Liver (tissue), 3 donors: Measurements from ENCODE around the gene CDHR2.

ENCODE experiments used
- EGR1 ChIP-seq, 2 donors: IDR thresholded peaks; 2 replicates each; pipeline ENCODE4 v1.6.1; 2016 to 2018; ENCODE audit warnings: antibody characterized with exemption in 2 of 2, low read depth in 2 of 2
- FOXA2 ChIP-seq: IDR thresholded peaks from 2 replicates; pipeline ENCODE4 v1.6.1; 2016; ENCODE audit warnings: antibody characterized with exemption
- HNF4A ChIP-seq, 2 donors: conservative IDR thresholded peaks; 2 replicates each; pipeline ENCODE4 v1.6.1; 2016; ENCODE audit warnings: antibody characterized with exemption in 2 of 2, mild to moderate bottlenecking in 2 of 2
- JUND ChIP-seq, 2 donors: IDR thresholded peaks; 2 replicates each; pipeline ENCODE4 v1.6.1; 2016; ENCODE audit warnings: antibody characterized with exemption in 2 of 2
- RAD21 ChIP-seq, 2 donors: IDR thresholded peaks; 2 replicates each; pipeline ENCODE4 v1.6.1; 2016; ENCODE audit warnings: antibody characterized with exemption in 2 of 2, mild to moderate bottlenecking in 2 of 2
- RXRA ChIP-seq, 2 donors: IDR thresholded peaks; 2 replicates each; pipeline ENCODE4 v1.6.1; 2017 to 2018; ENCODE audit warnings: antibody characterized with exemption in 2 of 2, mild to moderate bottlenecking in 1 of 2
- SP1 ChIP-seq: IDR thresholded peaks from 2 replicates; pipeline ENCODE4 v1.6.1; 2018; ENCODE audit warnings: antibody characterized with exemption, mild to moderate bottlenecking
- TAF1 ChIP-seq: conservative IDR thresholded peaks from 2 replicates; pipeline ENCODE4 v1.6.1; 2016; ENCODE audit warnings: antibody characterized with exemption, mild to moderate bottlenecking
- YY1 ChIP-seq: IDR thresholded peaks from 2 replicates; pipeline ENCODE4 v1.6.1; 2016; ENCODE audit warnings: antibody characterized with exemption, mild to moderate bottlenecking
- TF ChIP-seq, protein P1 (sequence below): fragments of 150-350 bp; IDR thresholded peaks from 2 replicates; pipeline ENCODE4 v1.5.1; 2017; ENCODE audit warnings: improper control_type of control experiment, low read depth, low read length; ENCODE audit not compliant: missing input control
- TF ChIP-seq, protein P2 (sequence below): IDR thresholded peaks from 2 replicates; pipeline ENCODE4 v1.6.1; 2016; ENCODE audit warnings: antibody characterized with exemption, mild to moderate bottlenecking
- TF ChIP-seq, protein P3 (sequence below): IDR thresholded peaks from 2 replicates; pipeline ENCODE4 v1.6.1; 2016; ENCODE audit warnings: antibody characterized with exemption
- TF ChIP-seq, protein P4 (sequence below): IDR thresholded peaks from 2 replicates; pipeline ENCODE4 v1.6.1; 2016; ENCODE audit warnings: antibody characterized with exemption
- TF ChIP-seq, protein P5 (sequence below): IDR thresholded peaks from 2 replicates; pipeline ENCODE4 v1.6.1; 2016; ENCODE audit warnings: antibody characterized with exemption
- donor health status: healthy.
- donor health status: healthy.

DNA sequence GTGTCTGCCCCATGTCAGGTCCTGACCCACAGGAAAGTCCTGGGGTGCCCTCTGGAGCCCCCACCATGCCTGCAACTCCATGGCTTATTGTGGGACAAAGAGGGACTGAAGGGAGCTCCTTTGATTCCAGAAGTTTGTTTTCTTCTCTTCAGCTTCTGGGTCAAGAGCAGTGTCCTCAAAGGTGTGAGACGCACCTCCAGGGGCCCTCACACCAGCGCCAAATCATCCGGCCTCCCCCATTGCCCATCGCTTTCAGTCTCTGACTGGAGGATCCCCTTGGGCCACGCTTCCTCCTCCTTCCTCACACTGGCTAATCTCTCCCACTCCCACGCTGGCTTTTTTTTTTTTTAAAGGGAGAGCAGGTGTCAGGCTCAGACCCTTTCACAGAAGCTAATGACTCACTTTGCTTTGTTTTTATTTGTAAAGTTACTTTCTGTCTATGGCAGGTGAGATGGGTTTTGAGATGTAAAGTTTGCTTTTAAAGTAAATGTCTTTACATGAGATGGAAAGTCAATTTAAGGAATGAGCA lies 16.7 kb downstream of the CDHR2 start:
- TF ChIP-seq, protein P1, sequence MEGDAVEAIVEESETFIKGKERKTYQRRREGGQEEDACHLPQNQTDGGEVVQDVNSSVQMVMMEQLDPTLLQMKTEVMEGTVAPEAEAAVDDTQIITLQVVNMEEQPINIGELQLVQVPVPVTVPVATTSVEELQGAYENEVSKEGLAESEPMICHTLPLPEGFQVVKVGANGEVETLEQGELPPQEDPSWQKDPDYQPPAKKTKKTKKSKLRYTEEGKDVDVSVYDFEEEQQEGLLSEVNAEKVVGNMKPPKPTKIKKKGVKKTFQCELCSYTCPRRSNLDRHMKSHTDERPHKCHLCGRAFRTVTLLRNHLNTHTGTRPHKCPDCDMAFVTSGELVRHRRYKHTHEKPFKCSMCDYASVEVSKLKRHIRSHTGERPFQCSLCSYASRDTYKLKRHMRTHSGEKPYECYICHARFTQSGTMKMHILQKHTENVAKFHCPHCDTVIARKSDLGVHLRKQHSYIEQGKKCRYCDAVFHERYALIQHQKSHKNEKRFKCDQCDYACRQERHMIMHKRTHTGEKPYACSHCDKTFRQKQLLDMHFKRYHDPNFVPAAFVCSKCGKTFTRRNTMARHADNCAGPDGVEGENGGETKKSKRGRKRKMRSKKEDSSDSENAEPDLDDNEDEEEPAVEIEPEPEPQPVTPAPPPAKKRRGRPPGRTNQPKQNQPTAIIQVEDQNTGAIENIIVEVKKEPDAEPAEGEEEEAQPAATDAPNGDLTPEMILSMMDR, result no peak
- TF ChIP-seq SP1 (no peak), RAD21 (IDR thresholded peaks at IDR 0.05) (no peak), FOXA2 (no peak), EGR1 (IDR thresholded peaks at IDR 0.05; ENCODE audit: low read depth in 2 of 2) (no peak), JUND (IDR thresholded peaks at IDR 0.05) (no peak), RXRA (IDR thresholded peaks at IDR 0.05) (no peak), TAF1 (no peak), HNF4A (conservative IDR thresholded peaks at IDR 0.05) (no peak), YY1 (no peak)
- TF ChIP-seq, protein P2, sequence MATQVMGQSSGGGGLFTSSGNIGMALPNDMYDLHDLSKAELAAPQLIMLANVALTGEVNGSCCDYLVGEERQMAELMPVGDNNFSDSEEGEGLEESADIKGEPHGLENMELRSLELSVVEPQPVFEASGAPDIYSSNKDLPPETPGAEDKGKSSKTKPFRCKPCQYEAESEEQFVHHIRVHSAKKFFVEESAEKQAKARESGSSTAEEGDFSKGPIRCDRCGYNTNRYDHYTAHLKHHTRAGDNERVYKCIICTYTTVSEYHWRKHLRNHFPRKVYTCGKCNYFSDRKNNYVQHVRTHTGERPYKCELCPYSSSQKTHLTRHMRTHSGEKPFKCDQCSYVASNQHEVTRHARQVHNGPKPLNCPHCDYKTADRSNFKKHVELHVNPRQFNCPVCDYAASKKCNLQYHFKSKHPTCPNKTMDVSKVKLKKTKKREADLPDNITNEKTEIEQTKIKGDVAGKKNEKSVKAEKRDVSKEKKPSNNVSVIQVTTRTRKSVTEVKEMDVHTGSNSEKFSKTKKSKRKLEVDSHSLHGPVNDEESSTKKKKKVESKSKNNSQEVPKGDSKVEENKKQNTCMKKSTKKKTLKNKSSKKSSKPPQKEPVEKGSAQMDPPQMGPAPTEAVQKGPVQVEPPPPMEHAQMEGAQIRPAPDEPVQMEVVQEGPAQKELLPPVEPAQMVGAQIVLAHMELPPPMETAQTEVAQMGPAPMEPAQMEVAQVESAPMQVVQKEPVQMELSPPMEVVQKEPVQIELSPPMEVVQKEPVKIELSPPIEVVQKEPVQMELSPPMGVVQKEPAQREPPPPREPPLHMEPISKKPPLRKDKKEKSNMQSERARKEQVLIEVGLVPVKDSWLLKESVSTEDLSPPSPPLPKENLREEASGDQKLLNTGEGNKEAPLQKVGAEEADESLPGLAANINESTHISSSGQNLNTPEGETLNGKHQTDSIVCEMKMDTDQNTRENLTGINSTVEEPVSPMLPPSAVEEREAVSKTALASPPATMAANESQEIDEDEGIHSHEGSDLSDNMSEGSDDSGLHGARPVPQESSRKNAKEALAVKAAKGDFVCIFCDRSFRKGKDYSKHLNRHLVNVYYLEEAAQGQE, result no peak
- TF ChIP-seq, protein P3, sequence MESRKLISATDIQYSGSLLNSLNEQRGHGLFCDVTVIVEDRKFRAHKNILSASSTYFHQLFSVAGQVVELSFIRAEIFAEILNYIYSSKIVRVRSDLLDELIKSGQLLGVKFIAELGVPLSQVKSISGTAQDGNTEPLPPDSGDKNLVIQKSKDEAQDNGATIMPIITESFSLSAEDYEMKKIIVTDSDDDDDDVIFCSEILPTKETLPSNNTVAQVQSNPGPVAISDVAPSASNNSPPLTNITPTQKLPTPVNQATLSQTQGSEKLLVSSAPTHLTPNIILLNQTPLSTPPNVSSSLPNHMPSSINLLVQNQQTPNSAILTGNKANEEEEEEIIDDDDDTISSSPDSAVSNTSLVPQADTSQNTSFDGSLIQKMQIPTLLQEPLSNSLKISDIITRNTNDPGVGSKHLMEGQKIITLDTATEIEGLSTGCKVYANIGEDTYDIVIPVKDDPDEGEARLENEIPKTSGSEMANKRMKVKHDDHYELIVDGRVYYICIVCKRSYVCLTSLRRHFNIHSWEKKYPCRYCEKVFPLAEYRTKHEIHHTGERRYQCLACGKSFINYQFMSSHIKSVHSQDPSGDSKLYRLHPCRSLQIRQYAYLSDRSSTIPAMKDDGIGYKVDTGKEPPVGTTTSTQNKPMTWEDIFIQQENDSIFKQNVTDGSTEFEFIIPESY, result no peak
- TF ChIP-seq, protein P4, sequence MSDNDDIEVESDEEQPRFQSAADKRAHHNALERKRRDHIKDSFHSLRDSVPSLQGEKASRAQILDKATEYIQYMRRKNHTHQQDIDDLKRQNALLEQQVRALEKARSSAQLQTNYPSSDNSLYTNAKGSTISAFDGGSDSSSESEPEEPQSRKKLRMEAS, result no peak
- TF ChIP-seq, protein P5, sequence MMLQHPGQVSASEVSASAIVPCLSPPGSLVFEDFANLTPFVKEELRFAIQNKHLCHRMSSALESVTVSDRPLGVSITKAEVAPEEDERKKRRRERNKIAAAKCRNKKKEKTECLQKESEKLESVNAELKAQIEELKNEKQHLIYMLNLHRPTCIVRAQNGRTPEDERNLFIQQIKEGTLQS, result no peak
